Measurements from ENCODE around the gene PPP2R2B.
A peak's percentile ranks its signal among the peaks of the same experiment; 100 is the strongest.

The PPP2R2B gene

DNA sequence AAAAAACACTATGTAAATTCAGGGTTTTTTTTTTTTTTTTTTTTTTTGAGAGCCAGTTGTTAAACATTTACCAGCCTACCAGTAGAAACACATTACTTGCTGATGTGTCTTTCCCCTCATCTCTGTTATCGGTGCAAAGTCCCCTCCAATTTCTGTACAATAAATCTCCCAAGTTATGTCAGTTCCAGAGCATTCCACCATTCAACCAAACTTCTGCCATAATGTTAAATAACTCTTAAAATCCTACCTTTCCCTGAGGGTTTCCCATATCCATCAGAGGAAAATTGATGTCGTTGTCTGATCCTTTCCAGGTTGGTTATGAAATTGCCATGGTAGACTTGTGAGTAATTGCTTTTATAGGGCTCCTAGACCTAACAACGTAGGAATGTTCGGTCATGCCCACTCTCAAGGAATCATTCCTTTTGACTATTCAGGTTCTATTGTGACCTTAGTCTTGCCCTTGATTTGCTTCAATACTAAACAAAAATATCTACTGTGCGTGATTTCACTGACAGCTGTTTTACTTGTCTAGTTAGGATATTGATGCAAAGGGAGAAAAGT is 5.6 kb upstream of the PPP2R2B start:
- DNase-seq, result no peak

DNA sequence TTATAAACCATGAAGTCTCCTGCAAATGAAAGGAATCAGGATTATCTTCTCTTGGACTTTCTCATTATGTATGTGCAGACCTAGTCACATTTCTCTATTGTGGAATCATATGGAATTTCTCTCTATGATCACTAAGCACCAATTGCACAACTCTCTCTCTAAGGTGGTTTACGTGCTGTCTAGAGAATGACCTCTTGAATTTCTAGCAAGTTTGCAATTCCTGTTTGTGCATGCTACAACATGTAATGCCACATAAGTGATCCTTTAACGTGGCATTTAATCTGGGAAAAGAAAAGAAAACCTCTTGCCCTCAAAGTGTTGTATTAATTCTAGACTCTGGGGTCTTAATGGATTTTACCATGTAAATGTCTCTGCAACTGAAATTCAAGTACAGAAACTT is 5.0 kb upstream of the PPP2R2B start:
- DNase-seq, result no peak

DNA sequence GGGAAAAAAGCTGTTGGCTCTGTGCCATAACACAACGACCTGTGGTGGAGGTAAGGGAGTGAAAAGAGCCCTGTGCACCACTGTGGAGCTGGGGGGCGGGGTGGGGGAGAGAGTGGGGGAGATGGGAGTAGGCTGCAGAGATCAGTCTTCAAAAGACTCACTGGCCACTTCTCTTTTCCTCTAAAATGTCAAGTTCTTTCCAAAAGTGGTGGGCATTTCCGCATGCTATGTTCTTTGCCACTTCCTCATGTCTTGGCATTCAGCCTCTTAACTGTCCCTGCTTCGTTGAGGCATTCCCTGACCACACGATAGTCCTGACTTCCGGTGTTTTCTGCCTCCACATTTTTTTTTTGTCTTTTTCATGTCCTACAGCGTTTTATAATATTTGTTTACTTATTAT is 2.4 kb upstream of the PPP2R2B start:
- no peak for DNase-seq

DNA sequence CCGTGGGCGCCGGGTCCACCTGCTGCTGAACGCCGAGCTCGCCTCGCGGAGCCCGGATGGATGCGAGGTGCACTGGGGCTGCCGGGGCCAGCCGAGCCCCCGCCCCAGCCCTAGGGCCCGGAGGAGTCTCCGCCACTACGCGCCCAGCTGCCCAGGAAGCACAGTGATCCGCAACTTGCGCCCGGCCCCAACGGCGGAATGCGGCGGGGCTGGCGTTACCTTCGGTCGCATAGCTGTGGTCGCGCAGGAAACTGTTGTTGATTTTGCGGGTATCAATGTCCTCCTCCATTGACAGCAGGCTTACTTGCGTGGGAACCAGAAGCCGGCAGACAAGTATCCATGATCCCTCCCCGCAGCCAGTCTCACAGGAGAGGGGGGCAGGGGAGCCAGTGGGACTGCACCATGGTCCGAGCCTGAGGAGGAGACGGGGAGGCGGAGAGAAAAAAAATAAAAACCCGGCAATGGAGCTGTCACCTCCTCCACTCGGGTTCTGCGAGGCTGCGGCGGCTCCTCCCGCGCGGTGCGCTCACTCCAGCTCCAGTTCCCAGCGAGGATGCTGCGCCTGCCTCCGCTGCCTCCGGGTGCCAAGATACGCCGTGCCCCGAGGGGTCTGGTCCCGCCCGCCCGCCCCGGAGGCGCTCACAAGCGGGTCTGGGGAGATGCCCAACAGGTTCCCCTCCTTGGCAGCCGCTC is 628 bp downstream of the PPP2R2B start:
- peak; percentile 81 for DNase-seq

DNA sequence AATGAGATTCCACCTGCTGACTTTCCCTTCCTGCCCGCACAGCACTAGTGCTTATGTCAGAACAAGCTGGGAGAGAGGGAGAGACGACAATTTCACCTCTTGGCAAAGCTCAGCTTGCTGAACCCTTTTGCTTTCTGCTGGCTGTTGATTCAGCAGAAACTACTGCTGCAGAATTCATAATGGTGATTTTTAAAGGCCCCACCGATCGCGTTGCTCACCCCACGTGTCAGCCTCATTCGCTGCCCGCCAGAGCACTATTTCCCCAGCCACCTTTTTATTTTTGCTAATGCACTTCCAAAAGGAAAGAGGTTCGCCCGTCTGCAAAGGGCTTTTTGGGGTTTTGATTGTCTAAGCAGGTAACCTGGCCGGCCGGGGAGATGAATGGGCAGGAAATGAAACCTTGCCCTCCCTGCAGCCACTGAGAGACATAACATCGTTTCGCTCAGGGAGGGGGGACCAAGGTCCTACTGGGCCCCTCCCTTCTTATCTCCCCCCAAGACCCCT is 1.3 kb downstream of the PPP2R2B start:
- DNase-seq, result no peak

DNA sequence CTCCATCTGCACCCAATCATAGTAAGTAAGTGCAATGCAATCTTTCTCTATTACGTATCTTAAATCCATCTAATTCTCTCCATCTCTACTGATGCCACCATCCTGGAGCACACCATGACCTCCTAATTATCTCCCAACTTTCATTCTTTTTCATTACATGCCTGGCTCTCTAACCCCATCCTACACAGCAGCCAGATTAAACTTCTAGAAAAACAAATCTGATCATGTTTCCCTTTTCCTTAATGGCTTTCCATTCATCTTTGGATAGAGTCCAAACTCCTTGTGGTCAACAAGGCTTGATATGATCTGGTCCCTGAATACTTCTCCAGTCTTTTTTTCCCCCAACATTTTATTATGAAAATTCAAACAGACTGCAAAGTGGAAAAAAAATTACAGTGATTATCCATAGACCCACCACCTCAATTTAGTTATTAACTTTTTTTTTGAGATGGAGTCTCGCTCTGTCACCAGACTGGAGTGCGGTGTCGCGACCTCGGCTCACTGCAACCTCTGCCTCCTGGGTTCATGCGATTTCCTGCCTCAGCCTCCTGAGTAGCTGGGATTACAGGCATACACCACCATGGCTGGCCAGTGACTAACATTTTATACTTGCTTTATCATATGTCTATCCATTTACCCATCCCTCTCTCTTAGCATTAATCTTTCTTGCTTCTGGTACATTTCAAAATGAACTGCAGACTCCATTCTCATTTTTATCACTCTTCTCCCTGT is 5.2 kb downstream of the PPP2R2B start:
- no peak for DNase-seq

DNA sequence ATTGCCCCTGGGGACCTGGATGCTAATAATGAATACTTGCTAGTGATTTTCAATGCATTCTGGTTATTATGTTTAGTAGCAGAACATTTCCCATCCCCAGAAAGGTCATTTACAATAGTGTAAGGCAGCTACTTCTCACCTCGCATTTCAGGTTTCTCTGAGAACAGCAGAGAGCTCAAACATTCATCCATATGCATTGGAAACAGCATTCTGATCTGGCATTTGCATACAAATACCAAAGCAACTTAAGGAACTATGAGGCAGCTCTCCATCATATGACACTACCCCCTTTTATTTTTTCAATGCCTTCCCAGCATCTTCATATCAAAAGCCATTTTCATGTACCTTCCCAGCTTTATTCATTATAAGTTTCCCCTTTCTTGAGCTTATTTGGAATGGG is 6.4 kb downstream of the PPP2R2B start:
- DNase-seq, result no peak

DNA sequence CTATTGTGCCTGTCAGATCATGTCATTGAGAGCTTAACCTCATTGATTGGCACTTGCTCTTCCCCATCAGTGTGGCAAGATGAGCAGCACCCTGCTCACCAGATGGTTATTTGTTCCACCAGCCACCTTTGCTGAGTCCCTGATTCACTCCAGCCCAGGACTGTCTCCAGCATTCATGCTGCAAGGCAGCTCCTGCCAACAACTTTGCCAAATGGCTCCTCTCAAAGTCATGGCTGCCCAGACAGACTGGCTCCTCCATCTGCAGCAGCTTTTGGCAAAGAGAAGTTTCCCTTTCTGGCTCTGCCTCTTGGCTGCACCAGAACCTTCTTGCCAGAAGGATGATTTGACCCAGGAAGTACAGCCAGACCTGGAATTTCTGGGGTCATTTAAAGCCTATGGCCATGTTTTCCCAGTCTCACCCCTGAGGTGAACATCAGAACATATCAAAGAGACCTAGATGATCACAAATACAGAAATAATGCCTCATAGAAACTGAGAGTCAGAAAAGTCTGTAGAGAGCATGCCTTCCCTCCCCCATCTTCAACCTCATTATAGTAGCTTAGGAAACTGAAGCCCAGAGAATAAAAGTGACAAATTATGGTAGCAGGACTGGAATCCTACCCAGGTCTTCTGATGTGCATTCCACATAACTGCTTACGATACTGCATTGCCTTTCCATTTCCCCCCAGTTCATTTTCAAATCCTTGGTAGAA is 10.4 kb downstream of the PPP2R2B start:
- DNase-seq, result no peak

DNA sequence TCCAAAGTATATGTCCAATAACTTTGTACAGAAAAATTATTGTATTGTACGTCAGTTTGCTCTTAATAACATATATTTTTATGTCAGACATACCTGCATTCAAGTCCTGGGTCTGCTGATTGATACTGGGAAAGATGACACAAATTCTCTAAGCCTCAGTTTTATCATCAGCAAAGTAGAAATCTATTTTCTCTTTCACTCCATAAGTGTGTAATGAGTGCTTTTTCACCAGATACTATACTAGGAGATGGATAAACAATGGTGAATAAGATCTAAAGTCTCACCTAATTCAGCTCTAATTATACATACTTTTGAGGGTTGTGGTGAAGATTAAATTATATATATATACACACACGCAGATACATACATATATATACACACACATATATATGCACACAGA is 12.3 kb downstream of the PPP2R2B start:
- no peak for DNase-seq

DNA sequence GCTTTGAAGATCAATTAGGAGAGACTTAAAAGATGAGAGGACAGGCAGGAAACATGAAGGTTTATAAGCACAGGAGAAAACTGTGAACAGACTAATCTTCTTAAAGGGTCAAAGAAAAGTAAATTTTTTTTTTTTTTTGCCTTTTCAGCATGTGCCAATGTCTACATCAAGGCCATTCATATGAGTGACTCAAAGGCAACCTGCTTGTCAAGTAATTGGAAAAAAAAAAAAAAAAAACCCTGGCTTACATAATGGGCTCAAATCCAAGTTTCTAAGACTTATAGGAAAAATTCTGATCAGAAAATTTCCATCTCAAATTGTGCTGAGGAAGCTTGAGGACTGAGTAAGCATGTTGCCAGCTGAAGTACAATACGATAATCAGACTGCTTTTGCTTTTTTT is 15.9 kb downstream of the PPP2R2B start:
- DNase-seq, result no peak

DNA sequence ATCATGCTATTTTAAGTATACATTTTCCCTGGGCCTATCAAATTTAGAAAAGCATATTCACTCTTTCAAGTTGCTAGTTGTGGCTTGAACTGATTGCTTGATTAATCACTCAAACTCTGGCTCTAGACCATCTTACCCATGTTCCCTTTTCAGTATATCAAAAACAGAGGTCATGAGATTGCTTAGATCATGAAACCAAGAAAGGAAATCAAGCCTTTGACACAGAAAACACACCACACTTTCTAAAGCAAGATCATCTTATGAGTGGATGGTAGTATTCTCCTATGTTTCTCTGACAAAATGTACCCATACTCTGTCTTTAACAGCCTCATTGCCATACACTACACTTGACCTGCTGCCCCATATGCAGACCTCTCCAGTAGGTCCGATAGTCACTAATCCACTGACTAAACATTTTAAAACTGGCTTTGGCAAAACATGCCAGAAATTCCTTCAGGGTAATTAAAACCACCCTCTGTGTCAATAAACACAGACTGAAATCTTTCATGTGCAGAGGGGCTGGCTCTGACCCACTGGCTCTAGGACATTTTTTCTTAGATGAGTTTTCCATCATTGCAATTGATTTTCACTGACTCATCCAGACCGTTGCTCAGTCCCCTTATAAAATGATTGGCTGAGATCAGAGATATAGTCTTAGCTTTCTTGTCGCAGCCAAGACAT is 18.2 kb downstream of the PPP2R2B start:
- DNase-seq, result no peak

DNA sequence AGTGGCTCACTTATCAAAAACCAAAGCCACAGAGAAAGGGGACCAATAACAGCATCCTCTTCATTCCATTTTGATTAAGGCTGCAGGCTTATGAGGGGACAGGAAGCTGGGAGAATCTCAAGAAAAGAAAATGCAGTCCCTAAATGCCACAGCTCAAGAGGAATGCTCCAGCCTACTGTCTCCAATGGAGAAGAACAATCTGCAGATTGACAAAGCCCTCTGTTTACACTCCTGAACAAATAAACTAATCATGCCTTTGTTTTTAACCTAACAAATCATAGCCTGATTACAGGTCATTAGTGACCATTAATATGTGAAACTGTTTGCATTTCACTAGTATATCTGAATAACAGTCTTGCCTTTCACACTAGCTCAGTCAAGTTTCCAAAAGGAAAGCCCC is 26.5 kb downstream of the PPP2R2B start:
- DNase-seq, result no peak

DNA sequence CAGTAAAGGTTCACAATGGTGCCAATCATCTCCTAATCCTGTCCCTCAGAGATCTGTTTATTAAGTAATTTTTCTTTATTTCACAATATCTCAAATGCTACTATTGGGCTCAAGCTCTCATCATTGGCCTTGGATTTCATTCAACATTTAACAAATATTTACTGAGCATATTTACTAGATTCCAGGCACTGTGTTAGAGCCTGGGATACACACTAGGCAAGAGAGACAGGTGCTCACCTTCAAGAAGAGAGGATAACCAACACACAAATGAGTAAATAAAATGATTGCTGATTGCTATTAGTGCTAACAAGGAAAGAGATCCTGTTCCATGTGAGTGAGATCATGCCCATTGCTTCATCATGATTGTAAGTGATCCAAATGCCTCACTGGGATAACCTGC is 27.4 kb downstream of the PPP2R2B start:
- no peak for DNase-seq

DNA sequence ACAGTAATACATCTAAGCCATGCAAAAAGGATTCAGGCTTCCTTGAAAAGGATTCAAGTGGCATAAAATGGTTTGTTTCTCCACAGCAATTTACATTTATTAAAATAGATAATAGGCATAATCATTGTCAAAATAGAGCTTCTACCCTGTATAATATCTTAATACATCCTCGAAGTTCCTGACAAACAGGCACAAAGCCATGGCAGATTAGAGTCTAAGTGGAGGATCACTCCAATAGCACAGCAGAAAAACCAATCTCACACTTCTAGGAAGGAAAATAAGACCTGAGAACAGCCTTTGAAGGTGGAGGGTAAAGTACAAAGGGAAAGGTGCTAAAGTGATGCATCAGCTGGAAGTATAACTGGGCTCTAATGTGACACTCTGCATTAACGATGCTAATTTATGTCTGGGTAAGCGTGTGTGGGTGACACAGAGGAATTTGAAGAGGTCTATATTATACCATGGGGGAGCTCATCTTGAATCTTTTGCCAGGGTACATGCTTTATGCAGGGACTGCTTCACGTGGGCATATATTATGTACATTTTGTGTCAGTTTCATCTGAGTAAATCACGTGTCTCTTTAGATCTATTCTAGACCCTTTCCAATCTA is 28.8 kb downstream of the PPP2R2B start:
- DNase-seq, result no peak

DNA sequence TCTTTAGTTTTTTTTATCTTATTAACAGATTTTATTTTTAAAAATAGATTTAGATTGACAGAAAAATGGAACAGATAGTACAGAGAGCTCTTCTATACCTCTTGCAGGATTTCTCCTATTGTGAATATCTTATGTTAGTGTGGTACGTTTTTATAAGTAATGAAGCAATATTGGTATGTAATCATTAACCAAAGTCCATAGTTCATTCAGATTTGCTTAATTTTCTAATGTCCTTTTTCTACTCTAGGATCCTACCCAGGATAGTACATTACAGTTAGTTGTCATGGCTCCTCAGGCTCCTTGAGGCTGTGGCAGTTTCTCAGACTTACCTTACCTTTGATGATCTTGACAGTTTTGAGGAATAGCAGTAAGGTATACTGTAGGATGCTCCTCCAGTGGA is 30.4 kb downstream of the PPP2R2B start:
- no peak for DNase-seq

DNA sequence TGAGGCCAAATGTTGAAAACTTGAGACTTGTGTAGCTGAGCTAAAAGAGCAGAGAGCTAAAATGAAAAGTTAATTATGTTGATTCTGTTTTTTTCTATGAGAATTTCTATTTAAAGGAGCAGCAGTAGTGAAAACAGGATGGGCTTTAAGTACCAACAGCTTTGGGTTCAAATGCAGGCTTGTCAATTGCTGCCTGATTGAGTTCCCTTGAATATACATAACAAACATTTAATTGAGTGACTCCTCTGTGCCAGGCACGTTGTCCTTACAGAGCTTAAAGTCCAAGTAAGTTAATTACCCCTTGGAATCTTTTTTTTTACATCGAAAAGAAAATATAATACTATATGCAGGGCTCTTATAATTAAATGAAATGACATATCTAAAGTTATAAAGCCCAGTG is 38.5 kb downstream of the PPP2R2B start:
- DNase-seq, result no peak

DNA sequence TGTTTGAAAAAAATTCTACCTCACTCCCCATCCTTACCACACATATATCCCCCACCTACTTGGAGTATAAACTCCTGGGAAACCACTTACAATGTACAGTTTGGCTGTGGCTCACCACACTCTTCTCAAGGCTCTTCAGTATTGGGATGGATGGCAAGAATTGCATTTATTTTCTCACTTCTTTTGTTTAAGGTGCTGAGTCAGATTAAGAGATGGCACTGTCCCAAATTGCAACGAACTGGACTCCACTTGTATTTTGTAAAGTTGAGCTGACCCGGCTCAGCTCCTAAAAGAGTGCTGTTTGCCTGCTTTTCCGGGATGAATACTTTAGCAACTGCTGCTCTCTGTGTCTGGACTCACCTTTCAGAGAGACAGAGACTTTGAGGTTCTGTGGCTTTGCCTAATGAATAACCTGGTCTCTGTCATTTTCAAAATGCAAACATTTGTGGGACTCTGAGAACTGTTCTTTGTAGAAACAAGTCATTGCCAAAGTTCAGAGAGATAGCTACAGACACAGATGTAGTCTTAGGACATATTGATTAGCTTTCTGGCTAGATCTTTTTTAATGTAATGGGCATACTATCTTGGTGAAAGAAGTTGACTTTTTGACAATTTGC is 42.2 kb downstream of the PPP2R2B start:
- no peak for DNase-seq

DNA sequence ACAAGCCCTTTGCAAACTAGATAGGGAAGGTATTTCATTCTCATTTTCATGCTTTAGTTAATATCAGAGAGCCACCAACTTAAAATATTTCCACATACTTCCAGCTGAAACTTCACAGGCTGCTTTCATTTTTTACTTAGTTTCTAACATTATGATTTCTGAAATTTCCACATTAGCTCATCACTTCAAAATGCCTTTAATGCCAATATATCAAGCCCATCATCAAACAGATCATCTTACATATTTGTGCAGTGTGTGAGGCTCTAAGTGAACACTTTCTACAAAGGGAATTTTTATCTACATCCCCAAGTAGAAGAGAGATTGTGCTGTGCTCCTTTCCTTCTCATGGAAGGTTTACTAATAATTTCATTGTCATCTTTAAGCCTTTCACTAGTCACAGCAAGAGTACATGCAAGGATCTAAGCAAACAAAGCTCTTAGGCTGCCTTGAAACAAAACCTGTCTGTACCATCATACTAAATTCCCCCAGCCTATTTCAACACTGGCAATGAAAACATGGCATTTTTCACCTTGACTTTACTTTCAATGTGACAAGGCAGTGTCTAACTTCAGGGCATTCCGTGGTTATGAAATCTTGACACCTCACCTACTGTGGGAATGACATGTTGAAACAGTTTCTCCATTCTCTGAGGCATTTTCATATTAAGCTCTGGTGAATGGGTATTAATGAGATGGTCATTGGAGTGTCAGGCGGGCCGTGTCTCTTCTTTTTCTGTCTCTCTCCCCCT is 45.4 kb downstream of the PPP2R2B start:
- DNase-seq, result no peak

DNA sequence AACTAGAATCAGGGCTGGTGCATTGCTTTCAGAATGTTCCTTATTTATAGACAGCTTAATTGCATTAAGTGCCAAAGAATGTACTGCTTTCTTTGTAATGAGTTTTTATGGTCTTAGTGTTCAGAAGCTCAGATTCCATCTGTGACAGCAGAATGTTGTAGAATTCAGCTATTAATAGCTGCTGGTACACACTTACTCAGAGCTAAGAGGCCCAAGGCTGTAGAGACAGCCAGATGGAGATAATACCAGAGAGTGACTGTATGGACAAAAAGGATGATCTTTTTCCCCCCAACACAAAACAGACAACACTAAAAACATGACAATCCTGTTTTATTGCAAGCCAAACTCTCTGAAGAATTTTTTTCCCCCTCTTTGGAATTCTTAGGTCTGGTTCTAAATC is 50.2 kb downstream of the PPP2R2B start:
- DNase-seq, result no peak

DNA sequence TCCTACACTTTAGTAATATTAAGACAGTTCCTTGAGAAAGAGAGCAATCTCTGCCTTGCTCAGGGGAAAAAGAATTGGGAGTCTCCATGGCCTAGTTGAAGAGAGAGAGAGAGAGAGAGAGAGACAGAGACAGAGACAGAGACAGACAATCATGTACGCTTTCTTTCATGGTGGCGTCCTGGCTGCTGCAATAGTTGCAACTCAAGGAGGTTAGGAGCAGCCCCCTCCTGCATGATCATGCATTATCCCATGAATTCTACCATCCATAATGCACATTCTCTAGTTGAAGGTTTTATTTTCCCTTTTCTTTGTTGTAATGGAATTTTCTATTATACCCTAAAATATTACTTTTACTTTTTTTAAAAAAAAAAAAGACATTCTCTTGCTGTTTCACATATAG is 50.7 kb downstream of the PPP2R2B start:
- DNase-seq, result no peak

DNA sequence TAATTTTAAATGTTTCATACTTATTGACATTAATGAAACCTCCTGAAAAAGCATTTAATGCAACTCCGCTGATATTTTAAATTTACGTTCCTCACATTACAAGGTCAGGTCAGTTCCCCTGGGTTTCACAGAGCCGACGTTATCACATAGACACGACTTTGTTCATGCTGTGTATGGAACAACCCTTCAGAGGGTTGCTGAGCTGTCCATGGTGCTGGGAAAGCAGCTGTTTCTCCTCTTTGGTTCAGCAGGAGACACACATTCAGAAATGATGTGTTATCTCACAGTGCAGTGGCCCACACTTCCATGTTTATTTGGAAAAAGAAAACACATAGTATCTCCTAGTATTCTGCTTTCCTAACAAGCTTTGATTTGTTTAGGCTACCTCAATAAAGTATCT is 53.5 kb downstream of the PPP2R2B start:
- DNase-seq, result peak; percentile 18

Measured in retina (tissue), 1 donor.